HG03378 (cell line): ENCODE results near the gene GEMIN7.
"Not testable (repeated sequence)": the region's sequence is repeated elsewhere in the genome, so short reads cannot be mapped to it uniquely, and the experiment has no call there.

Experiments used
- ATAC-seq: cut with Tn5 transposase; IDR thresholded peaks from one replicate; pipeline ENCODE4 v1.9.1; 2021; ENCODE audit warnings: mild to moderate bottlenecking, moderate library complexity; ENCODE audit not compliant: unreplicated experiment

Gene GEMIN7

DNA sequence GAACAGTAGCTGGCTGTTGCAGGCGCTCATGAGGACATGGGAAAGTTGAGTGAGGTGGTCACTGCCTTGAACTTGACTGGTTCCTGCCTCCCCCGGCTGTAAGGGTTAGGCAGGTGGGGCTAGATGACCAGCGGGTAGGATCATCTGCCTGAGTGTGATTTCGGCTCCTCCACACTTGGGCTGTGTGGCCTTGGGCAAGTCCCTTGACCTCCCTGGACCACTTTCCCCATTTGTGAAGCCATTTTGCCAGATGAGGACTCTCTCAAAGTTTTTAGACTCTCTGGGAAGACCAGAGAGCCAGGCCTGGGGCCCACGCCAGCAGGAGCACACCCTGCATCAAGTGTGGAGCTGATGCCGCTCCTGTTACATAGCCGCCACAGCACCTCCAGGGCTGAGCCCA is 23.4 kb downstream of the GEMIN7 start:
- ATAC-seq: no peak

DNA sequence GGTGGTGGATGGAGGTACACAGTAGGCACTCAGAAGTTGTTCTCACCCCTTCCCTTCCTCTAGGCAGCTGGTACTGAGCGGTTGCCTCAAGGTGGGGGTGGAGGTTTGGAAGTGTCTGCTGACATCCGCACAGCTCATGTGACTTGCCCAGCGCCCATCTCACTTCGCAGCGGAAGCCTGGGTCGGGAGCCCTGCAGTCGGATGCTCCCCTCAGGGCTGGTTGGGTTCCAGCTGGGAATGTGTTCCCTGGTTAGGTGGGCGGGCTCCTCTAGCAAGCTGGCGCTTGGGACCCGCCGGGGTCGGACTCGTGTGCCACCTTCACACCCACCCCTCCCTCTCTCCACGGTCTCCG is 24.1 kb downstream of the GEMIN7 start:
- ATAC-seq: no peak

DNA sequence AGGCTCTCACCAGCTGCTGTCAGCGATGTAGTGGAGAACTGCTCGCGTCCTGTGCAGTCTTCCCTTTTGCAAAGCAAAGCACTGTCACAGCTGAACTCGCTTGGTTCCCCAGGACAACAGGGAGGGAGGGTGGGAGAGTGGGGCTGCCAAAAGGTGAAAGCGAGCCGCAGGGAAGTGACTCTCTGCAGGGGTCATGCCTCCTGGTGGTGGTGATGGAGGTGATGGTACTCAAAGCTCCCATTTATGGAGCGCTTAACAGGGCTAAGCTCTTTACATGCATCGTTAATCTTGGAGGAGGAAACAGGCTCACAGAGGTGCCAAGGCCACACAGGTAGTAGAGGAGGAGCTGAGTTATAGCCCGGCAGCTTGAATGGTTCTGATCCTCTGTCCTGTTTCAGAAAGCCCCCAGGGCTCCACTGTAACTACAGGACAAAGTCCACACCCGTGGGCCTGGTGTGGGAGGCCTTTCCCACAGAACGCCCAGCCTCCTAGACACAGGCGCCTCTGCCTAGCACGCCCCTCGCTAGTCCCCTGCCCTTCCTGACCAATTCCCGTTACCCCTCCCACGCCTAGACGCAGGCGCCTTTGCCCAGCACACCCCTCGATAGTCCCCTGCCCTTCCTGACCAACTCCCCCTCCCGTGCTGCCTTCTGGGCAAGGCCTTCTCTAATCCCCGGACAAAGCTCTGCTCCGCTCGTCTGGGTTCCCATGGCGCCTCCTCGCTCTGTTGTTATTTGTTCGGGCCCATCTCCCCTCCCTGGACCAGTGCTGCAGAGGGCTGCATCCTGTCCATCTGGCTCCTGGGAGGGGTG is 24.7 kb downstream of the GEMIN7 start:
- ATAC-seq: no peak

DNA sequence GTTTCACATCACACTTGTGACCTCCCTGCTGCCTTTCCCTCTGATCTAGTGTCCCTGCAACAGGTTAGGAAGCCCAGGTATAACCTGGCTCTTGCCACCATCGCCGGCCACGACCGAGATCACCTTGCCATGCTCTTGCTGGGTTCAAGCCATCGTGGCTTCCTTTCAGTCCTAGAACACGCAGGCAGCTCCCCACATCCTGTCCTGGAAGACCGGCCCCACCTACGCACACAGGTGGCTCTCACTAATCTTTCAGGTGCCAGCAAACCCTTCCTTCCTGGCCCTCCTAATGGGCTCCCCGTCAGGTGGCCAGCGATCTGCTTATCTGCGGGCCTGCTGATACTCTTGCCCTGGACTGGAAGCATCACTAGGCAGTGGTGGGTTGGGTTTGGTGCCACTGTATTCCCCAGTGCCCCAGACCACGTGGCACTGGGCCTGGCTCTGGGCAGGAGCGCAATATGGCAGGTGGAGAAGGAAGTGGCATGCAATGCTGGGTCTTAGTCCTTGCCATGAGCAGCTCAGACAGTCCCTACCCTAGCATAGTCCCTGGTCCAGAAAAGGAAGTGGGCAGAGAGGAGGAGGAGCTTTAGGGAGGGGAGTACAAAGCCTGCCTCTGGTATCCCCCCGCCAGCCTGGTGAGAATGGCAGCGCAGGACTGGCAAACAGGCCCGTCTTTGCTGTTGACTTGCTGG is 25.7 kb downstream of the GEMIN7 start:
- no peak for ATAC-seq

GRCh38 chr19:45106363-45106762 is 27.3 kb downstream of the GEMIN7 start:
- ATAC-seq: not testable (repeated sequence)

- ATAC-seq: no peak
Measured at GRCh38 chr19:45107621-45108150, 28.6 kb downstream of the GEMIN7 start.

DNA sequence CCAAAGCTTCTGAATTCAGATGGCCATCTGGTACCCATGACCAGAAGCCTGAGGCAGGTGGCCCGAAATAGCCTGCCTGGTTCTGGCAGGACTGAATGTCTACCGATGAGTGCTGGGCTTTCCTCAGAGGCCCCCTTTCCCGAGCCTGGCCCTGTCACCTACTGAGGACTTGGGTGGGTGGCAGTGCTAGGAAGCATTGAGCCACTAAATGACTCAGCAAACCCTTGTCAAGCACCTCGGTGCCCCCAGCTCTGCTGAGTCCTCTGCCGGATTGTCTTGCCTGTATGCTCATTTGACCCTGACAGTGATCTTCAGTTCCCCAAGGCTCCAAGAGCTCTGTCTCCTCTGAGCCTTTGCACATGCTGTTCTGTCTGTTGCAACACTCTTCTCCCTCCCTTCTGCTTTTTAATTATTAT is 31.8 kb downstream of the GEMIN7 start:
- ATAC-seq: no peak

DNA sequence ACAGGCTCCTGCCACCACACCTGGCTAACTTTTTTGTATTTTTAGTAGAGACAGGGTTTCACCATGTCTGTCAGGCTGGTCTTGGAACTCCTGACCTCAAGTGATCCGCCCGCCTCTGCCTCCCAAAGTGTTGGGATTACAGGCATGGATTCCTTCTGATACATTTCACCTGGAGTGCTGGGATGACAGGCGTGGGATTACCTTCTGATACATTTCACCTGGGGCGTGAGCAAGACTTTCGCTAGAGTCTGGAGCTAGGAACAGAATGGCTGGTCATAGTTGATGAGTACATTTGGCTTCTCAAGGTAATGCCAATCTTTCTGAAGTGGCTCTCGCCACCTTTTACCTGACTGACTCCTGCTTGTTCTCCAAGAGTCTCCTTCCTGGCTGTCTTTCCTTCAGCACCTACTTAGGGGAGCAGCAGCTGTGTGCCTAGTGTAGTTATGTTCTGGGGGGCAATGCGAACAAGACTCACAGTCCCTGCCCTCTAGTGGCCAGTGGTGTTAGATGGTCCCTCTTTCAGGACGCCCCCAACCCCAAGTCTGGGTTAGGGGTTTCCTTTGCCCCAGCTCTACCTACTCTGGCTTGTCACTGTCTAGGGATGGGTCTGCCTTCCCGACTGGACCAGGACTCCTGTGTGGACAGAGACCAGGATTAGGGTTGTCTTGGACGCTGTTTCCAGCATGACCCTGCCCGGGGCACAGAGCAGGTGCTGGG is 33.2 kb downstream of the GEMIN7 start:
- ATAC-seq: no peak

- no peak for ATAC-seq
Measured at GRCh38 chr19:45113628-45114027, 34.6 kb downstream of the GEMIN7 start.

- ATAC-seq: no peak
Measured at GRCh38 chr19:45114116-45114515, 35.1 kb downstream of the GEMIN7 start.

DNA sequence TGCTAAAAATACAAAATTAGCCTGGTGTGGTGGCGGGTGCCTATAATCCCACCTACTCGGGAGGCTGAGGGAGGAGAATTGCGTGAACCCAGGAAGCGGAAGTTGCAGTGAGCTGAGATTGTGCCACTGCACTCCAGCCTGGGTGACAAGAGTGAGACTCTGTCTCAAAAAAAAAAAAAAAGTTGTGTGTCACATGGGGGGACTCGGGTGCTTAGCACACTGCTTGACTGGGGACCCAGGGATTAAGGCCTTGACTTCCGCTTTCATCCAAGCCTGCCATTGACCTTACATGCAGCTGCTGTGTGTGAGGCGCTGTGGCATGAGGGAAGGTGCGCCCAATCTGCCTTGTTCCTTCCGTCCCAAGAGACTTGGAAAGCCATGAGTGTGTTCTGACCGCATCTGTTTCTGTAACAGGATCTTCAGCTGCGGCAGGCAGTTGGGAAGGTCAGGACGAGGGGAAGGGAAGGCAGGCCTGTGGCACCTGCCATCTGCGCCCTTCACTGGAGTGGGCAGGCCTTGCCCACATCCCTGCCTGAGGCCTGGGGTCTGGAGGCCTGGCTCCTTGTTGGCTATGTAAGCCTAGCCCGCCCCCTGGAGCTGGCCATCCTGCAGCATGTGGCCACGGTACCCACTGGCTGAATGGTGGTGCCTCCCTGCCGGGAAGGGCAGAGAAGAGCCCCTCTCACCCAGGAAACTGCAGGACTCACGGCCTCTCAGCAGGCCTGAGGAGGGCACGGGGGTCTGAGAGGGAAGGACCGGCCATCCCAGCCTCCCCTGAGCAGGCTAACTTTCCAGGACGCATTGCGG is 37.0 kb downstream of the GEMIN7 start:
- ATAC-seq: no peak

DNA sequence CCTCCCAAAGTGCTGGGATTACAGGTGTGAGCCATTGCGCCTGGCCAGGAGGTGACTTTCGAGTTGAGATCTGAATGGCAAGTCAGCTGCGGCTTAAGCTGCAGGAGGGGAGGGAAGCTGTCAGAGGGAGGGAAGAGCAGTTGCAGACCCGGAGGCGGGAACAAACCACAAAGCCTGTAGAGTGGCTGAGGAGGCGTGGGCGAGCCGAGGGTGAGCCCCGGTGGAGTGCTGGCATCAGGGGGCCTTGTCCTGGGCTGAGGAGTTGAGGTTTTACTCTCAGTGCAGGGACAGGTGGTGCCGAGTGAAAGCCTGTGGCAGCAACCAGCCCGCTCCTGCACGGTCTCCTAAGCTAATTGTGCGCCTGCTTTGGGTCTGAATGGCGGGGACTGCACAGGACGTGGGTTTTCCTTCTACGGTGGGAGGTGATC is 38.1 kb downstream of the GEMIN7 start:
- ATAC-seq: no peak

DNA sequence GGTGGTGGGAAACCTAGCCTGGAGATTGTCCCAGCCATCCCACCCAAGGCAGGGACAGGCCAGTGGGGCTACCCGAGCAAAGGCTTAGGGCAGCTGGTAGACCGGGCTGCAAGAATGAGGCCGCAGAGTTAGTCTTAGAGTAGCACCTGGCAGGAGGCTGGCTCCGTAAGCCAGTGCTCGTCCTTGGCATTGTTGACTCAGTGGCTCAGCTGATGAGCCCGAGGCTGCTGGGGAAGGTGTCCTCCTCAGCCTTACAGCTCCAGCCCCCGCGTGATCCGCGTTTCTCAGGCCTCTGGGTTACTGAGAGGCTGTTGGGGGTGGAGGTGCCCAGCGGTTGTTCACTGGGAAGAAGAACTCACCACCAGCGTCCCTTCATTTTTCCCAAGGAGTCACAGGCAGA is 38.6 kb downstream of the GEMIN7 start:
- no peak for ATAC-seq

GRCh38 chr19:45118106-45118505 is 39.0 kb downstream of the GEMIN7 start:
- no peak for ATAC-seq

- not testable (repeated sequence) for ATAC-seq
Measured at GRCh38 chr19:45118591-45119355, 39.7 kb downstream of the GEMIN7 start.

GRCh38 chr19:45119582-45119981 is 40.5 kb downstream of the GEMIN7 start:
- no peak for ATAC-seq

- no peak for ATAC-seq
Measured at GRCh38 chr19:45121827-45122345, 42.8 kb downstream of the GEMIN7 start.

GRCh38 chr19:45122832-45123231 is 43.8 kb downstream of the GEMIN7 start:
- ATAC-seq: no peak

GRCh38 chr19:45123440-45123850 is 44.4 kb downstream of the GEMIN7 start:
- no peak for ATAC-seq

DNA sequence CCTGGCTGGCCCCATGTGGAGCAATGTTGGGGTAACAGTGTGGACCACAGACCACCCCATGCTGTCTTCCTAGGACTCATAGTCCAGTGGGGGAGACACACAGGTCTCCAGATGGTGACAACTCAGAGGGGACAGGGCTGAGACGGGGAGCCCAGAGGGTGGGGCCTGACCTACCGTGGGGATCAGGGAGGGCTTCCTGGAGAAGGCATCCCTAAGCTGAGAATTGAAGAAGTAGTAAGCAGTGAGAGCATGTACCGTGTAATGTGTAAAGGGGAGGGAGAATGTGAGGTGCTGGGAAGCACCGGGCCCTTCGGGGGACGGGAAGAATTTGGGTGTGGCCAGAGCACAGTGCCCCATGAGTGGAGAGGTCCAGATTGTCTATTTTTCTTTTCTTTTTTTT is 45.0 kb downstream of the GEMIN7 start:
- no peak for ATAC-seq
